DMS79 (cell line): ENCODE results near the gene IL3.

ENCODE experiments used
- DNase-seq: peaks from one replicate; lab custom pipeline; 2025; lab: John Stamatoyannopoulos, UW

Gene IL3

DNA sequence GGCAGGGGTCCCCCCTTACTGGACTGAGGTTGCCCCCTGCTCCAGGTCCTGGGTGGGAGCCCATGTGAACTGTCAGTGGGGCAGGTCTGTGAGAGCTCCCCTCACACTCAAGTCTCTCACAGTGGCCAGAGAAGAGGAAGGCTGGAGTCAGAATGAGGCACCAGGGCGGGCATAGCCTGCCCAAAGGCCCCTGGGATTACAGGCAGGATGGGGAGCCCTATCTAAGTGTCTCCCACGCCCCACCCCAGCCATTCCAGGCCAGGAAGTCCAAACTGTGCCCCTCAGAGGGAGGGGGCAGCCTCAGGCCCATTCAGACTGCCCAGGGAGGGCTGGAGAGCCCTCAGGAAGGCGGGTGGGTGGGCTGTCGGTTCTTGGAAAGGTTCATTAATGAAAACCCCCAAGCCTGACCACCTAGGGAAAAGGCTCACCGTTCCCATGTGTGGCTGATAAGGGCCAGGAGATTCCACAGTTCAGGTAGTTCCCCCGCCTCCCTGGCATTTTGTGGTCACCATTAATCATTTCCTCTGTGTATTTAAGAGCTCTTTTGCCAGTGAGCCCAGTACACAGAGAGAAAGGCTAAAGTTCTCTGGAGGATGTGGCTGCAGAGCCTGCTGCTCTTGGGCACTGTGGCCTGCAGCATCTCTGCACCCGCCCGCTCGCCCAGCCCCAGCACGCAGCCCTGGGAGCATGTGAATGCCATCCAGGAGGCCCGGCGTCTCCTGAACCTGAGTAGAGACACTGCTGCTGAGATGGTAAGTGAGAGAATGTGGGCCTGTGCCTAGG, 13.0 kb downstream of the IL3 start, which contains the start of gene CSF2:
Gene CSF2, plus strand, starts transcription at position 559 of the 783 bp plus-strand sequence. Its CDS starts 35 bp downstream, at position 594.
- no peak for DNase-seq

GRCh38 chr5:132074091-132074771, 13.8 kb downstream of the IL3 start:
- DNase-seq, result no peak

GRCh38 chr5:132074772-132075718, 14.6 kb downstream of the IL3 start:
- DNase-seq, result no peak

DNA sequence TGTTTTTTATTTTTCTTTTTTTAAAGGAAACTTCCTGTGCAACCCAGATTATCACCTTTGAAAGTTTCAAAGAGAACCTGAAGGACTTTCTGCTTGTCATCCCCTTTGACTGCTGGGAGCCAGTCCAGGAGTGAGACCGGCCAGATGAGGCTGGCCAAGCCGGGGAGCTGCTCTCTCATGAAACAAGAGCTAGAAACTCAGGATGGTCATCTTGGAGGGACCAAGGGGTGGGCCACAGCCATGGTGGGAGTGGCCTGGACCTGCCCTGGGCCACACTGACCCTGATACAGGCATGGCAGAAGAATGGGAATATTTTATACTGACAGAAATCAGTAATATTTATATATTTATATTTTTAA, 15.2 kb downstream of the IL3 start:
- DNase-seq, result no peak

GRCh38 chr5:132076202-132076830, 15.9 kb downstream of the IL3 start:
- no peak for DNase-seq

GRCh38 chr5:132076983-132077382, 16.5 kb downstream of the IL3 start:
- no peak for DNase-seq

GRCh38 chr5:132079081-132079480, 18.6 kb downstream of the IL3 start:
- no peak for DNase-seq

DNA sequence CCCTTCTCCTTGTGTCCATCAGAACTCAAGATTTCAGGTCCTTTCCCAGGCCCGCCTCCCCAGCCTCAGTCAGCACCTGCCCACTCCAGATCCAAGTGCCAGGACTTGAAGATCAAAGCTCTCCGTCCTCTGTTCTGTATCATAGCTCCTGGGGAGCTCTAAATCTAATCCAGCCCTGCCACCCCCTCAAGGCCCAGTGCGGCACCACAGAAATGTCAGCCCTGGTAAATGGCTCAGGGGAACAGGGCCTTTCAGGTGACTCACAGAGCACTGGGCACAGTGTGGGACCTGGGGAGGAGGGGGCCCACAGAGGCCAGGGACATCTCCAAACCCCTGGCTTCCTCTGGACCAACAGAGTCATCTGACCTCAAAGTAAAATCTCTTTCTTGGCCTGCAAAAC, 19.2 kb downstream of the IL3 start:
- DNase-seq, result no peak

GRCh38 chr5:132080595-132080994, 20.1 kb downstream of the IL3 start:
- no peak for DNase-seq

GRCh38 chr5:132081458-132081857, 21.0 kb downstream of the IL3 start:
- DNase-seq, result no peak

DNA sequence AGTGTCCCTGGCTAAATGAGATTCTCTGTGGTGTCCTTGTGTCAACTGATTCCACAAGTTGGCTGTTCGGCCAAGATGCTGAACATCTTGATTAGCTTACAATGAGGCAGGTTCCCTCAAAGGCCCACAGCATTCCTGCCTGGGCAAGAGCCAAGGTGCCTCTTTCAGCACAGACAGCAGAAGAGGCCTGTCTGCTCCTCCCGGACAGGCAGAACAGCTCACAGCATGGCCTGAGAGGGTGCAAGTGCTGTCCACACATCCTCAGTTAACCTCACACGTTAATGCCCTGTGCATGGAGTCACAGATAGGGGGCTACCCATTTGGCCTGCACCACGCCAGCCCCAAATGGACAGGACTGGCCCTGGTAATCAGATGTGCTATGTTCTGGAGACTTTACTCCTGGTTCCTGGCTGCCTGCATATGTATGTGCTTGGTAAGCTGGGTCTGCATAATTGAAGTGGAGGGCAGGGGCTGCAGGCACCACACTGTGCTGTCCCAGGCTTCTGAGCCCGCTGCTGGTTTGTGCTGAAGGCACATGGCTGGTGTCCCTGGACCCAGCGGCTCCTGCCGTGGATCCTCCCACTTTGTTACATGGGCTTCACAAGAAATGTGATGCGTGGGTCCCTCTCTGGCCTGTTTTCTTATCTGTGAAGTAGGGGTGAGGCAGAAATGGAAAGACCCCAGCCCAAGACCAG, 22.0 kb downstream of the IL3 start:
- no peak for DNase-seq

DNA sequence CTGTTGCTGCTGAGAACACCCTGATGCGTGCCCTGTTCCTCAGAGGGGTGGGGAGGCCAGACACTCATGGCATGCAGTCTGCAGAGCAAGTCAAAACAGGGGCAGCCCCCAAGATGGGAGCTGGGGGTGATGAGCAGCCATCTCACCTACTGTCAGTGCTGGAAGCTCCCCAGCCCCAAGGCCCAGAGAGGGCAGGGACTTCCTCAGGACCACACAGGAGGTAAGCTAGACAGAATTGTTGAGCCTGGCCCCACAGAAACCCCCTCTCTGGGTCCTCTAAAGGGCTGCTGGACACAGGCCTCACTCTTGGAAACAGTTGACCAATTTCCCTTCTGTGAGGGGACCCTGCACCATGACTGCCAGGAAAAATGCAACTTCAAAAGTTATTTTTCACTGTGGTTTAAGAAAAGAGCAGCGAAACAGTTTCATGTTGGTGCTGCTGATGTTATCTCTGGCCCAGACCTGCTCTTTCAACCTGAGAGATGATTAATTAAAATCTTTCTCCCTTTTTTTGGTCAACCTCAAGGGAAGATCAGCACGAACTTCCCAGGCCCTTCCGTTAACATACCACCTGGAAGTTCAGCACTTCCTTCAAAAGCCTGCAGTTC, 22.7 kb downstream of the IL3 start:
- no peak for DNase-seq

GRCh38 chr5:132085686-132086085, 25.2 kb downstream of the IL3 start:
- DNase-seq, result no peak

DNA sequence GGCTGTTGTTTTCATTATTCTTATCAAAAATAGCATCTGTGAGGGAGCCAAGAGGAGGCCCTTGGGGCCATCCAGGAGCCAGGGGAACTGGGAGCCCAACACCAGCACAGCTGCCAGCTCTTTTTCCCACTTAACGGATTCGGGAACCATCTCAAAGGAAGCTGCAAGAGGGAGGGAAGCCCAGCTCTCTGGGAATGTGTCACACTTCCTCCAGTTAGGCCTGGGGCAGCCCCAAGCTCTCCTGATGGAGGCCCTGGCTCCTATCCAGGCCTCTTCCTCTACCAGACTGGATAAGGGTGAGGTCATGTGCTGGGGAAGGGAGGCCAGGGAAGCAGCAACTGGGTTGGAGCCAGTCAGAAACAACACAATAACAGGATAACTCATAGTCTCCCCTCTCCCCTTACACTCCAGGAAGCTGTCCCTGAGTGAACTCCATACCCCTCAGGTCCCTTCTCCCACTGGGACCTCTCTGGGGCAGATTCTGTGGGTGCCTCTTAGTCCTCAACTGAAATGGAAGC, 25.9 kb downstream of the IL3 start:
- DNase-seq, result no peak

DNA sequence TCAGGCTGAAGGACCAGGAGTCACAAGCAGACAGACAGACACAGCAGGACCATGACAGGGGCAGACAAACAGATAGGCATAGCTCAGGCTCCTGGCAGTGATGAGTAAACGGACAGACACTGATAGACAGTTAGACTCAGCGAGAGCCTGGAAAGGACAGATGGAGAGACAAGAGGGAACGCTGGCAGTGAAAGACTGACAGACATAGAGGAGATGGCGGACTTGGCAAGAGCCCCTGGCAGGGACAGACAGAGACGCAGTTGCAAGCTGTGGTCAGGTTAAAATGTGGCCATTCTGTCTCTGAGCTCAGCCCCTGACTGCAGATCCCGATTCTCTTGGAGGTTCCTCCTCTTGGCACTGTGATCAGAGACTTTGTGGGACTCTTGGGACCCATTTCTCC, 26.7 kb downstream of the IL3 start:
- no peak for DNase-seq

- DNase-seq, result no peak
Observed at GRCh38 chr5:132087661-132088060, 27.2 kb downstream of the IL3 start.

GRCh38 chr5:132089363-132089762, 28.9 kb downstream of the IL3 start:
- no peak for DNase-seq

- no peak for DNase-seq
Observed at GRCh38 chr5:132090107-132090506, 29.7 kb downstream of the IL3 start.

DNA sequence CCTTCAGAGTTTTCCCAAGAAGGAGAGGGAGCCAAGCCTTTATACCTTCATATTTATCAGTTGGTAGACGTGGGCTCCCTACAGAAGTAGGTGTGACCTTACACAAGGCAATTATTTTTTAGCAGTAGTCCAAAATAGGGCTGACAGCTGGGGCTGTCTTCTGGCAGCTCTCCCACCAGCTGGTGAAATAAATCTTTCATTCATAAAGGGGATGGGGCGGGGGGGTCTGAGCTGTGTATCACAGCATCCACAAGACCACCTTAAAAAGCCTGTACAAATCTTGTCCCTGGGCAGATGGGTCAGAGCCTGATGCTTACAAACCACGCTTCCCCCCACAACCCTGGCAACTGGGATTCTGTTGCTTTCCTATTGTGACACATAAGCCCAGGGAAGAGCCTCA, 32.8 kb downstream of the IL3 start:
- no peak for DNase-seq

- no peak for DNase-seq
Observed at GRCh38 chr5:132094393-132095076, 34.1 kb downstream of the IL3 start.
